HCT116 (cell line): ENCODE results near the gene GTF2IRD1. TPM values are rescaled to one million over a fixed set of nuclear protein-coding genes. Genes with fewer than 3 reads are reported as not detected.

ENCODE experiments used
- ATAC-seq: fragments of 200-7000 bp; cut with Tn5 transposase; 2 replicates; pipeline ENCODE4 v1.9.1; 2020; ENCODE audit warnings: mild to moderate bottlenecking, moderate library complexity
- BruUV-seq: library from RNA; stranded (reverse); fragments of 400-500 nt; replicated peaks from 2 replicates; lab custom pipeline; 2021; lab: Mats Ljungman, UMichigan
- CTCF ChIA-PET: fragments of 300-600 bp; sonication (Branson Sonifier 250); formaldehyde crosslinking; loops from one replicate; lab custom pipeline; 2021; ENCODE audit warnings: antibody characterized with exemption; lab: Charles Lee
- POLR2A ChIA-PET: fragments of 300-600, 350-600 bp; sonication (Branson Sonifier 250); formaldehyde crosslinking; loops from one replicate; lab custom pipeline; 2021; ENCODE audit warnings: antibody characterized with exemption; lab: Charles Lee
- RAD21 ChIA-PET, 2 experiments: fragments of 300-600 bp; sonication (Branson Sonifier 250); formaldehyde crosslinking; loops; one replicate each; lab custom pipeline; 2023; ENCODE audit warnings: low total read pairs in 2 of 2; ENCODE audit not compliant: uncharacterized antibody in 2 of 2, unreplicated experiment in 2 of 2, low non-redundant PET in 1 of 2; lab: Charles Lee
- DNase-seq: peaks from one replicate; pipeline ENCODE4 v3.0.0-alpha.2; 2010; ENCODE audit warnings: low read depth, low spot score
- H2AFZ ChIP-seq: fragments of 200-600 bp; shearing (Covaris generic), sonication (generic); 2 replicates; pipeline ENCODE4 v1.6.1; 2017; ENCODE audit warnings: low read depth, mixed run types, mixed read lengths, antibody characterized with exemption, low read length; ENCODE audit not compliant: poor library complexity, severe bottlenecking
- H3K27ac ChIP-seq: 2 replicates; pipeline ENCODE4 v1.5.1; 2012; ENCODE audit warnings: low read depth, low read length
- H3K27me3 ChIP-seq: fragments of 200-600 bp; sonication (generic); 2 replicates; pipeline ENCODE4 v1.6.1; 2016; ENCODE audit warnings: mixed run types, low read length, mixed read lengths; ENCODE audit not compliant: insufficient read depth
- H3K36me3 ChIP-seq, 2 experiments: fragments of 200-500 bp in 1 of 2; fragments of 200-600 bp in 1 of 2; sonication (Bioruptor generic) in 1 of 2; sonication (generic) in 1 of 2; 2 replicates each; pipeline versions ENCODE4 v1.5.1 to v1.6.1; 2014 to 2016; ENCODE audit warnings: low read length in 2 of 2, inconsistent platforms in 1 of 2, mixed read lengths in 1 of 2, mixed run types in 1 of 2; ENCODE audit not compliant: insufficient read depth in 2 of 2, control insufficient read depth in 1 of 2
- H3K4me1 ChIP-seq, 2 experiments: fragments of 200-600 bp in 1 of 2; sonication (generic) in 1 of 2; 2 replicates each; pipeline versions ENCODE4 v1.5.1 to v1.6.1; 2012 to 2017; ENCODE audit warnings: low read length in 2 of 2, inconsistent platforms in 1 of 2, mild to moderate bottlenecking in 1 of 2, mixed read lengths in 1 of 2, mixed run types in 1 of 2, moderate library complexity in 1 of 2; ENCODE audit not compliant: insufficient read depth in 2 of 2, control insufficient read depth in 1 of 2
- H3K4me2 ChIP-seq: fragments of 200-600 bp; sonication (generic); 2 replicates; pipeline ENCODE4 v1.6.1; 2017; ENCODE audit warnings: mixed run types, low read length, mixed read lengths
- H3K4me3 ChIP-seq, 2 experiments: fragments of 200-600 bp in 1 of 2; sonication (generic) in 1 of 2; replicated peaks in 1 of 2; 2 replicates each; pipeline ENCODE4 v1.5.1; 2011 to 2016; ENCODE audit warnings: low read length in 2 of 2, control low read depth in 1 of 2, low read depth in 1 of 2, mild to moderate bottlenecking in 1 of 2, mixed read lengths in 1 of 2, mixed run types in 1 of 2
- H3K79me2 ChIP-seq: fragments of 200-600 bp; sonication (generic); 2 replicates; pipeline ENCODE4 v1.6.1; 2017; ENCODE audit warnings: mild to moderate bottlenecking, mixed run types, low read length, moderate library complexity, mixed read lengths; ENCODE audit not compliant: insufficient read depth
- H3K9ac ChIP-seq: fragments of 200-600 bp; sonication (generic); 2 replicates; pipeline ENCODE4 v1.6.1; 2016; ENCODE audit warnings: low read length, mixed read lengths
- H3K9me2 ChIP-seq: fragments of 200-600 bp; sonication (generic), shearing (Covaris generic); 2 replicates; pipeline ENCODE4 v1.6.1; 2017; ENCODE audit warnings: mixed run types, mild to moderate bottlenecking, moderate library complexity; ENCODE audit not compliant: insufficient read depth
- H3K9me3 ChIP-seq, 2 experiments: fragments of 200-500 bp in 1 of 2; fragments of 200-600 bp in 1 of 2; sonication (Bioruptor generic) in 1 of 2; sonication (generic) in 1 of 2; 2 replicates each; pipeline ENCODE4 v1.6.1; 2014 to 2017; ENCODE audit warnings: low read length in 2 of 2, mixed read lengths in 2 of 2, inconsistent platforms in 1 of 2, low read depth in 1 of 2, mild to moderate bottlenecking in 1 of 2, mixed run types in 1 of 2, moderate library complexity in 1 of 2; ENCODE audit not compliant: control insufficient read depth in 1 of 2, insufficient read depth in 1 of 2
- H4K20me1 ChIP-seq: fragments of 200-600 bp; sonication (generic), shearing (Covaris generic); 2 replicates; pipeline ENCODE4 v1.6.1; 2017; ENCODE audit warnings: mixed run types, mild to moderate bottlenecking, moderate library complexity; ENCODE audit not compliant: insufficient read depth
- CBX3 ChIP-seq: IDR thresholded peaks from 2 replicates; pipeline ENCODE4 v1.6.1; 2012; ENCODE audit warnings: low read depth
- EGR1 ChIP-seq: IDR thresholded peaks from 2 replicates; pipeline ENCODE4 v1.6.1; 2012; ENCODE audit warnings: low read depth
- EZH2 ChIP-seq: fragments of 200-600 bp; sonication (generic); IDR thresholded peaks from 2 replicates; pipeline ENCODE4 v1.6.1; 2017; ENCODE audit warnings: antibody characterized with exemption, mixed run types
- EZH2phosphoT487 ChIP-seq: fragments of 200-600 bp; IDR thresholded peaks from 2 replicates; pipeline ENCODE4 v1.6.1; 2018; ENCODE audit warnings: antibody characterized with exemption, borderline replicate concordance
- FOSL1 ChIP-seq: IDR thresholded peaks from 2 replicates; pipeline ENCODE4 v1.6.1; 2012; ENCODE audit warnings: low read depth
- MAX ChIP-seq: IDR thresholded peaks from 2 replicates; pipeline ENCODE4 v1.6.1; 2012
- RAD21 ChIP-seq: IDR thresholded peaks from 2 replicates; pipeline ENCODE4 v1.6.1; 2012; ENCODE audit warnings: low read depth, mild to moderate bottlenecking
- TCF7L2 ChIP-seq: IDR thresholded peaks from 2 replicates; pipeline ENCODE4 v1.7.0; 2011; ENCODE audit warnings: borderline replicate concordance, inconsistent platforms; ENCODE audit not compliant: insufficient read depth, insufficient read length; ENCODE audit errors: extremely low read depth
- YY1 ChIP-seq: IDR thresholded peaks from 2 replicates; pipeline ENCODE4 v1.6.1; 2011; ENCODE audit warnings: low read length, low read depth, moderate library complexity, mild to moderate bottlenecking; ENCODE audit not compliant: insufficient replicate concordance; ENCODE audit errors: extremely low read depth
- ZBTB33 ChIP-seq: IDR thresholded peaks from 2 replicates; pipeline ENCODE4 v1.6.1; 2011; ENCODE audit warnings: mild to moderate bottlenecking, low read length, moderate library complexity; ENCODE audit not compliant: insufficient replicate concordance; ENCODE audit errors: extremely low read depth
- ZFX ChIP-seq: fragments of 450-650 bp; IDR thresholded peaks from 2 replicates; pipeline ENCODE4 v1.6.1; 2017
- intact Hi-C: fragments of 100-400 bp; cut with micrococcal nuclease; formaldehyde crosslinking; loops from 2 replicates; pipeline ENCODE4 v1.10.0; 2022
- total RNA-seq: library from RNA; stranded (reverse); gene quantifications from one replicate; pipeline ENCODE4 v1.2.1, GENCODE V29; 2021; ENCODE audit not compliant: unreplicated experiment

The GTF2IRD1 gene
- total RNA-seq, 1 experiment from 2014 or later: 34.5 TPM

- CTCF ChIA-PET: no interaction called here
- H3K4me2 ChIP-seq: no peak overlapping the region
- no peak for TF ChIP-seq ZFX
- no peak for TF ChIP-seq CBX3
- TF ChIP-seq YY1: no peak
- TF ChIP-seq EZH2: no peak
- TF ChIP-seq EGR1: no peak
- TF ChIP-seq ZBTB33: no peak
- TF ChIP-seq RAD21: no peak
- TF ChIP-seq MAX: no peak
- TF ChIP-seq EZH2phosphoT487: no peak
- no peak for TF ChIP-seq FOSL1
- TF ChIP-seq TCF7L2: no peak
Measured at GRCh38 chr7:74455928-74456327, 2.2 kb downstream of the GTF2IRD1 start.

More at GRCh38 chr7:74455928-74456327, 2.2 kb downstream of the GTF2IRD1 start:
- peaks cover 61% of the 10 kb centered on the region for H3K79me2 ChIP-seq
- ChIA-PET RAD21 (no interaction called here), POLR2A (no interaction called here)
- H3K27ac ChIP-seq: no peak overlapping the region
- peaks cover 23 to 36% of the 10 kb centered on the region in 2 experiments for H3K4me1 ChIP-seq
- no peak for ATAC-seq
- intact Hi-C loops: loop anchor here (10.0 kb wide), 1 partner anchor 89 kb away; no protein-coding TSS in a partner anchor
- no peak overlapping the region for H3K9ac ChIP-seq
- H3K36me3 ChIP-seq: no peaks in the 10 kb centered on the region
- H4K20me1 ChIP-seq: no peaks in the 10 kb centered on the region
- no peak for DNase-seq
- no peaks in the 10 kb centered on the region for H3K9me2 ChIP-seq
- H2AFZ ChIP-seq: no peak overlapping the region
- no peaks in the 10 kb centered on the region for H3K27me3 ChIP-seq
- TSS peak; percentile 51 for BruUV-seq
- H3K9me3 ChIP-seq: no peaks in the 10 kb centered on the region
- no peak overlapping the region for H3K4me3 ChIP-seq
